Hindlimb muscle (tissue), 1 donor: ENCODE measurements around the gene HOMER2. TPM values are rescaled to one million over a fixed set of nuclear protein-coding genes. Genes with fewer than 3 reads are reported as not detected.

Experiments used
- DNase-seq: peaks from one replicate; pipeline ENCODE4 v3.0.0-alpha.2; 2013
- polyA plus RNA-seq: library from polyadenylated mRNA; unstranded; fragments of 120-200 nt; gene quantifications from one replicate; pipeline ENCODE4 v1.2.1, GENCODE V29; 2013; ENCODE audit not compliant: insufficient read length

Gene HOMER2
- polyA plus RNA-seq, 1 donor, result 22.4 TPM

GRCh38 chr15:82855286-82856100 lies 97.0 kb downstream of the HOMER2 start:
- DNase-seq, result no peak

GRCh38 chr15:82854554-82854953 lies 98.0 kb downstream of the HOMER2 start:
- no peak for DNase-seq

GRCh38 chr15:82852941-82853561 lies 99.5 kb downstream of the HOMER2 start:
- DNase-seq, result no peak

GRCh38 chr15:82851981-82852511 lies 100.5 kb downstream of the HOMER2 start:
- no peak for DNase-seq

GRCh38 chr15:82851306-82851850 lies 101.1 kb downstream of the HOMER2 start:
- DNase-seq, result no peak

- no peak for DNase-seq
Observed at GRCh38 chr15:82850731-82851130, 101.8 kb downstream of the HOMER2 start.

GRCh38 chr15:82849556-82850512 lies 102.7 kb downstream of the HOMER2 start:
- peak; percentile 57 for DNase-seq

- no peak for DNase-seq
Observed at GRCh38 chr15:82848241-82848993, 104.1 kb downstream of the HOMER2 start.

GRCh38 chr15:82847703-82848102 lies 104.8 kb downstream of the HOMER2 start:
- no peak for DNase-seq

GRCh38 chr15:82846621-82847020 lies 105.9 kb downstream of the HOMER2 start:
- DNase-seq, result no peak

- DNase-seq, result no peak
Observed at GRCh38 chr15:82845686-82846085, 106.8 kb downstream of the HOMER2 start.

GRCh38 chr15:82843566-82843965 lies 109.0 kb downstream of the HOMER2 start:
- no peak for DNase-seq

GRCh38 chr15:82840166-82840565 lies 112.4 kb downstream of the HOMER2 start:
- no peak for DNase-seq

GRCh38 chr15:82839136-82839535 lies 113.4 kb downstream of the HOMER2 start:
- no peak for DNase-seq

- DNase-seq, result no peak
Observed at GRCh38 chr15:82838096-82838735, 114.3 kb downstream of the HOMER2 start.

GRCh38 chr15:82835391-82835917 lies 117.1 kb downstream of the HOMER2 start:
- DNase-seq, result no peak

- DNase-seq, result no peak
Observed at GRCh38 chr15:82833362-82833682, 119.2 kb downstream of the HOMER2 start.

- no peak for DNase-seq
Observed at GRCh38 chr15:82832601-82833361, 119.7 kb downstream of the HOMER2 start.

GRCh38 chr15:82831894-82832600 lies 120.5 kb downstream of the HOMER2 start:
- DNase-seq, result no peak
